Astrocyte (in vitro differentiated cells and primary cell): ENCODE measurements around the gene ANKRD63.

Experiments
- CTCF ChIP-seq: IDR thresholded peaks from 2 replicates; pipeline ENCODE4 v1.5.1; 2011; ENCODE audit warnings: low read depth, mild to moderate bottlenecking, inconsistent platforms, low read length, moderate library complexity; ENCODE audit not compliant: insufficient read depth
- EZH2 ChIP-seq: IDR thresholded peaks from 2 replicates; pipeline ENCODE4 v1.6.1; 2012; ENCODE audit warnings: mild to moderate bottlenecking, low read length, inconsistent platforms; ENCODE audit not compliant: insufficient read depth

- TF ChIP-seq CTCF, result no peak
- no peak for TF ChIP-seq EZH2
Observed at GRCh38 chr15:40310993-40311392, 28.1 kb upstream of the ANKRD63 start.
